Mammary epithelial cell (primary cell): ENCODE measurements around the gene PPP1R10.

Source experiments
- CTCF ChIP-seq, 2 donors: IDR thresholded peaks in 1 of 2; conservative IDR thresholded peaks in 1 of 2; 2 replicates each; pipeline ENCODE4 v1.5.1; 2011 to 2012; ENCODE audit warnings: inconsistent platforms in 2 of 2, low read length in 2 of 2, mild to moderate bottlenecking in 2 of 2, control low read depth in 1 of 2, low read depth in 1 of 2; ENCODE audit not compliant: insufficient read depth in 1 of 2; ENCODE audit errors: extremely low read depth in 1 of 2
- EZH2 ChIP-seq: IDR thresholded peaks from 2 replicates; pipeline ENCODE4 v1.6.1; 2012; ENCODE audit warnings: low read length, inconsistent platforms, borderline replicate concordance

GRCh38 chr6:30647242-30648116, 30.4 kb upstream of the PPP1R10 start:
- TF ChIP-seq EZH2 (no peak), CTCF (conservative IDR thresholded peaks at IDR 0.05 in 1 of 2, IDR thresholded peaks at IDR 0.05 in 1 of 2; ENCODE audit: extremely low read depth in 1 of 2, insufficient read depth in 1 of 2, low read depth in 1 of 2, low read length in 2 of 2) (no peak)
